ENCODE data around the gene HERPUD1.

The HERPUD1 gene

DNA sequence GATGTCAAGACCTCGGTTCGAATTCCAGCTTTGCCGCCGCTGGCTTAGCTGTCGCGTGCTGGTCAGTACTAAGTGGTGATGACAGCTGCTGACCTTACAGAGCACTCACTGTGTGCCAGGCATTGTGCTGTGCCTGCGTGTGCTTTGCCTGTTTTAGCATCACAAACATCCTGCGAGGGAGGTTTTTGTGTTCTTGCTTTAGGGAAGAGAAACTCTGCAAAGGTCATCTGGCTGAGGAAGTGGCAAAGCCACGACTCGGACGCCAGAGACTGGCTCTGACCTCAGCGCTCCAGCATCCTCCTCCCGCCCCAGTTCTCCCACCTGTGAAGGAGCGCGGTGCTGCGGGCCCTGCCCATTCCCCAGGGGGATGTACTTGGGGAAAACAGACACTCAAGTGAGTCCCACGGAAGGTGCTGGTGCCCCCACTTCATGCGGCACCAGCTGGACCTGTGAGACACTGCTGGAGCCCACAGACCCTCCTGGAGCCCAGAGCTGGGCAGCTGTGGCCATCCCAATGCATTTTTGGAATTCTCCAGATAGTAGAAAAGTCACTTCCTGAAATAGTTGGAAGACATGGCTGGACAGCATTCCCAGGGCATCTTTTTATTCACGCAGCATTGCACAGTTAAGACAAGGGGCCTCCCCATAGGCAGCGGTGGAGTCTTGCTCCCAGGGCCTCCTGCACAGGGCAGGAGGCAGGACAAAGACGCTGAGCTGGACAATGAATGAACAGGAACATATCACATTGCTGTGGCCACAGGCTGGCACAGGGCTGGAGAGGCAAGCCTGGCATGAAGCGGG lies 20.0 kb upstream of the HERPUD1 start:
- TF ChIP-seq, protein P1, sequence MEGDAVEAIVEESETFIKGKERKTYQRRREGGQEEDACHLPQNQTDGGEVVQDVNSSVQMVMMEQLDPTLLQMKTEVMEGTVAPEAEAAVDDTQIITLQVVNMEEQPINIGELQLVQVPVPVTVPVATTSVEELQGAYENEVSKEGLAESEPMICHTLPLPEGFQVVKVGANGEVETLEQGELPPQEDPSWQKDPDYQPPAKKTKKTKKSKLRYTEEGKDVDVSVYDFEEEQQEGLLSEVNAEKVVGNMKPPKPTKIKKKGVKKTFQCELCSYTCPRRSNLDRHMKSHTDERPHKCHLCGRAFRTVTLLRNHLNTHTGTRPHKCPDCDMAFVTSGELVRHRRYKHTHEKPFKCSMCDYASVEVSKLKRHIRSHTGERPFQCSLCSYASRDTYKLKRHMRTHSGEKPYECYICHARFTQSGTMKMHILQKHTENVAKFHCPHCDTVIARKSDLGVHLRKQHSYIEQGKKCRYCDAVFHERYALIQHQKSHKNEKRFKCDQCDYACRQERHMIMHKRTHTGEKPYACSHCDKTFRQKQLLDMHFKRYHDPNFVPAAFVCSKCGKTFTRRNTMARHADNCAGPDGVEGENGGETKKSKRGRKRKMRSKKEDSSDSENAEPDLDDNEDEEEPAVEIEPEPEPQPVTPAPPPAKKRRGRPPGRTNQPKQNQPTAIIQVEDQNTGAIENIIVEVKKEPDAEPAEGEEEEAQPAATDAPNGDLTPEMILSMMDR (IDR thresholded peaks at IDR 0.05; ENCODE audit: low read depth, low read length): no peak
- Histone ChIP-seq H3K27me3 (ENCODE audit: insufficient read depth, low read depth, severe bottlenecking) (no peaks in the 10 kb centered on the region), H3K4me3 (ENCODE audit: low read depth, low read length) (no peak overlapping the region), H3K36me3 (no peaks in the 10 kb centered on the region), H3K9me3 (ENCODE audit: severe bottlenecking) (no peaks in the 10 kb centered on the region), H3K27ac (no peak overlapping the region)
- no peak for DNase-seq

DNA sequence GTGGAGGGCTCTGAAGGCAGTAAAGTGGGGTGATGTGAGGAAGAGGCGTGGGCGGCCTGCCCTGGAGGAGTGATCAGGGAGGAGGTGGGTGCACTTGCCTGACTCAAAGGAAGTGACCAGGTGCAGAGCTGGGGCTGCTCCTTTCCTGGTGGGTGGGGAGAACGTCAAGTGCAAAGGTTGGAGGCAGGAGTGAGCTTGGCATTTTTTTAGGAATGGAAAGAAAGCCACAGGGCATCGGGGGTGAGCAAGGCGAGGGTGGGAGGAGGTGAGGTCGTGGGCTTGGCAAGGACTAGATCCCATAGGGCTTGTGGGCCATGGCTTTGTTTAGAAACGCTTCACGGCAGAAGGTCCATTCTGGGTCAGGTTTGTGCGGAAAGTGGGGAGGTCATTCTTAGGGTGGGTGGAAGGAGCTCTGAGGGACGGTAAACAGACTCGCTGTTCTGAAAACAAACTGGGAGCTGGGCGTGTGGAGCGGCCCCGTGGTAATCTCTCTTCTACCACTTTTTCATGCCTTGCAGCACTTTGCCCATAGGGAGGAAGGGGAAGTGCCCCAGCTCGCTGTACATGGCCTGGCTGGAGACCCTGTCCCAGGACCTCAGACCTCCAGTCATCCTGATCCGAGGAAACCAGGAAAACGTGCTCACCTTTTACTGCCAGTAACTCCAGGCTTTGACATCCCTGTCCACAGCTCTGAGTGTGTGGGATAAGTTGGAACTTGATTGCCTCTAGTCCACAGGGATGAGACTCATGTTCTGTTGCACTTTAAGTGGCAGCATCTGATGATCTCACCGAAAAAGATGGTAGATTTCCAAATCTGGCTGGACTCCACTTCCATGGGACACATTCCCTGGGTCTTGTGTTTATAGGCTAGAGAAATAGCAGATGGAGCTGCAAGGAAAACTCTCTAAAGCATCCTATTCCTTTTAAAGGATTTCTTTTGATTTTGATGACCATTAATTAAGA lies 18.9 kb upstream of the HERPUD1 start:
- no peak for DNase-seq
- Histone ChIP-seq H3K36me3 (no peaks in the 10 kb centered on the region), H3K4me3 (ENCODE audit: low read depth, low read length) (no peak overlapping the region), H3K9me3 (ENCODE audit: severe bottlenecking) (no peaks in the 10 kb centered on the region), H3K27me3 (ENCODE audit: insufficient read depth, low read depth, severe bottlenecking) (no peaks in the 10 kb centered on the region), H3K27ac (no peak overlapping the region)
- TF ChIP-seq, protein P1 (IDR thresholded peaks at IDR 0.05; ENCODE audit: low read depth, low read length): no peak

DNA sequence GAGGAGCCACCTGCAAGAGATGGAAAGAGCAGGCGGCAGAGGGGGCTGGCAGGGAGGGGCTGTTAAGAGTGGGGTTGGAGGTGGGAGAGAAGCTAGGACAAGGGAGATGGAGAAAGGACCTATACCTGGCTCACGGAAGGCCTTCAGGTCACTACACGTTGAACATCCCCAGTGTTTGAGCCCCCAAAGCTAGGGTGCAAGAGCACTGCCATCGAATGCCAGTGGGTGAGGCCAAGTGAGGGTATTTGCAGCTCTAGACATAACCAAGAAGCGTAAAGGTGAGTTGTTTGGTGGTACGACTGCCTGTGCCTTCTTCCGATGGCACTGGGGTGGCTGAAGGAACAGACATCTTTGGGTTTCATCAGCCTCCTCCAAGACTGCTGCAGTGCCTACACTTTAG lies 17.0 kb upstream of the HERPUD1 start:
- DNase-seq: no peak
- TF ChIP-seq, protein P1 (IDR thresholded peaks at IDR 0.05; ENCODE audit: low read depth, low read length): no peak
- Histone ChIP-seq H3K27me3 (ENCODE audit: insufficient read depth, low read depth, severe bottlenecking) (no peaks in the 10 kb centered on the region), H3K36me3 (no peaks in the 10 kb centered on the region), H3K4me3 (ENCODE audit: low read depth, low read length) (no peak overlapping the region), H3K9me3 (ENCODE audit: severe bottlenecking) (no peaks in the 10 kb centered on the region), H3K27ac (no peak overlapping the region)

DNA sequence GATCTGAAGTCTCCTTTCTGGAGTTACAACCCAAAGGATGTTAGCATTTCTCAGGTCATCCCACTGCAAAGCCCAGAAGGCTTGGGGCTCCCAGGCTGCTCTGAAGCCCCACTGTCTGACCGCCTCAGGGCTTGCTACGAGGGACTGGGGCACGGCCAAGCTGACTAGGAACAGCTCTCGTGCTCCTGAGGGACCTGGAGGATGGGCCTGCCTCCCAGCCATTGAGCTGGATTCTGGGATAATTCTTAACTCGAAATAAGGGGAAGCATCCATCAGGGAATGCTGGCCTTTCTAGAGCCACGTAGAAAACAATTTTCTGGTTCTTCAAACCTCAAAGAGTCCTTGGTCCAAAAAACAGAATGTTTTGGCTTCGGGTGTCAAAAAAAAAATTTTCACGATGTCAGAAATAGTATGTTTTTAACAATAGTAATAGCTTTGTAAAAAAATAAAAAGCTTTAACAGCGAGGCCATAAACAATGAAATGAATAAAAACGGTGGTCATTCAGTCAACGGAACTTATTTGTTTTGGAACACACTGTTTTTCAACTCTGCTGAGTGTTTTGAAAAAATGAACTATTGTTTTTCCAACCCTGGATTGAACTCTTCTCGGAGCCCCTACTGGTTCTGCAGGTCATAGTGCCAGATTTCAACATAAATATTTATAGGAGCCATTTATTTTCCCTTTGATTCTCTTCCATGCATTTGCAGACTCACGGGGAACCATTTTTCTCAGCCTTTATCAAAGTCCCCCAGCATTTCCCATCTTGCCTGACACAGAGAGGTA lies 16.4 kb upstream of the HERPUD1 start:
- TF ChIP-seq, protein P1 (IDR thresholded peaks at IDR 0.05; ENCODE audit: low read depth, low read length): no peak
- no peak for DNase-seq
- H3K27ac ChIP-seq: no peak overlapping the region
- no peak overlapping the region for H3K4me3 ChIP-seq (ENCODE audit: low read depth, low read length)
- H3K27me3 ChIP-seq (ENCODE audit: insufficient read depth, low read depth, severe bottlenecking): no peaks in the 10 kb centered on the region
- no peaks in the 10 kb centered on the region for H3K9me3 ChIP-seq (ENCODE audit: severe bottlenecking)
- no peaks in the 10 kb centered on the region for H3K36me3 ChIP-seq

DNA sequence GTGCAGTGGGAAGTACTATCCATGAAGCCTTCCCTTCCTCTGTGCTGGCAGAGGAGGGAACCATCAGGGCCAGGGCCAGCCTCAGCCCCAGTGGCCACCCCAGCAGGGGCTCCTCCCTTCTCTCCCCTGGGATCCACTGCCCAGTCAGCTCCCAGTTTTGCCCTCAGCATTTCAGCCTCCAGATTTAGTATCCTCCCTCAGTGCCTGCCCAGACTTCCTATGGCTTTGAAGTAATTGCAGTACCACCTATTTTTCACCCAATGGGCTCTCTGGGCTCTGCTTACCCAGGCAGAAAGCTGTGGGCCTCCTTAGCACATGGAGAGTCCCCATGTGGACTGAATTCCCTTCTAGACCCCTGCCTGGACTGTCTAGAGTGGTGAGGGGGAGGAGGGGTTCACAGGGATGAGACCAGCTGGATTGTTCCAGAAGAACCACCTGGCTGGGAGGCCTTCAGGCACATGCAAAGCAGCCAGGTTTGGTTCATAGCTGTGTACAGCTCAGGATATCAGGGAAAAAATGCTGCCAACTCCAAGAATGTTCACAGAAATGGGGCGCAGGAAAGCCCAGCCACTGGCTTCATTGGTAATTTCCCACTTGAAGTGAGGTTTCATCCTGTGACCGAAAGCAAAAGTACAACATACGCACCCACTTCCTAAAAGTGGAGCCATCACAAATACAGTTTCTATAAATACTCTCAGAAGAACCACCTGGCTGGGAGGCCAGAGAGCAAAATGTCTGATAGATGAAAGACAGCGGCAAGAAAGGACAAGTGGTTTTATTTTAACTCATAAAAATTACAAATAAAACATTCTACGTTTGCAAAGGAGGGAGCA lies 15.2 kb upstream of the HERPUD1 start:
- no peak for DNase-seq
- Histone ChIP-seq H3K27ac (no peak overlapping the region), H3K9me3 (ENCODE audit: severe bottlenecking) (no peaks in the 10 kb centered on the region), H3K27me3 (ENCODE audit: insufficient read depth, low read depth, severe bottlenecking) (no peaks in the 10 kb centered on the region), H3K36me3 (no peaks in the 10 kb centered on the region), H3K4me3 (ENCODE audit: low read depth, low read length) (no peak overlapping the region)
- TF ChIP-seq, protein P1 (IDR thresholded peaks at IDR 0.05; ENCODE audit: low read depth, low read length): no peak

Data from WERI-Rb-1 (cell line).